HepG2 (cell line): Measurements from ENCODE around the gene BCL2L11. TPM values are rescaled to one million over a fixed set of nuclear protein-coding genes. Genes with fewer than 3 reads are reported as not detected.

Source experiments
- BHLHE40 ChIP-seq: IDR thresholded peaks from 2 replicates; pipeline ENCODE4 v1.6.1; 2011; ENCODE audit warnings: low read length, improper control_type of control experiment
- HES4 ChIP-seq: sonication (generic); formaldehyde crosslinking; IDR thresholded peaks from 2 replicates; pipeline ENCODE4 v1.9.0; 2021; ENCODE audit warnings: mild to moderate bottlenecking, missing genetic modification reagents, borderline replicate concordance
- HNF4G ChIP-seq, 2 experiments: sonication (generic) in 1 of 2; formaldehyde crosslinking in 1 of 2; IDR thresholded peaks; 2 replicates each; pipeline versions ENCODE4 v1.4.0 to v1.6.1; 2011 to 2020; ENCODE audit warnings: borderline replicate concordance in 2 of 2, low read depth in 2 of 2, mild to moderate bottlenecking in 2 of 2, low read length in 1 of 2, missing genetic modification reagents in 1 of 2, moderate library complexity in 1 of 2
- HNRNPL ChIP-seq: fragments of 200-400 bp; formaldehyde crosslinking; IDR thresholded peaks from 2 replicates; pipeline ENCODE4 v1.6.1; 2017; ENCODE audit warnings: mild to moderate bottlenecking, low read depth, low read length
- MBNL3 ChIP-seq: fragments of 250-450 bp; sonication (Bioruptor Pico); conservative IDR thresholded peaks from 2 replicates; pipeline ENCODE4 v1.8.0; 2022; ENCODE audit warnings: mild to moderate bottlenecking, inconsistent platforms
- NR2F1 ChIP-seq, 2 experiments: fragments of 450-650 bp in 1 of 2; formaldehyde crosslinking in 1 of 2; IDR thresholded peaks; 2 replicates each; pipeline versions ENCODE4 v1.5.0 to v1.6.1; 2016 to 2020; ENCODE audit warnings: mild to moderate bottlenecking in 1 of 2, missing compliant biosample characterization in 1 of 2, missing genetic modification reagents in 1 of 2, moderate library complexity in 1 of 2
- SALL1 ChIP-seq: sonication (generic); formaldehyde crosslinking; IDR thresholded peaks from 2 replicates; pipeline ENCODE4 v1.8.0; 2022; ENCODE audit warnings: mild to moderate bottlenecking, missing genetic modification reagents
- SRF ChIP-seq: IDR thresholded peaks from 2 replicates; pipeline ENCODE4 v1.6.1; 2011; ENCODE audit warnings: mild to moderate bottlenecking, low read depth, low read length, moderate library complexity
- SRSF9 ChIP-seq: fragments of 200-400 bp; formaldehyde crosslinking; IDR thresholded peaks from 2 replicates; pipeline ENCODE4 v1.6.1; 2018; ENCODE audit warnings: borderline replicate concordance, mild to moderate bottlenecking, low read depth, low read length; ENCODE audit not compliant: insufficient read depth, poor library complexity, severe bottlenecking
- TEAD3 ChIP-seq: optimal IDR thresholded peaks from 2 replicates; pipeline ENCODE3; 2016; ENCODE audit warnings: borderline replicate concordance
- YY1 ChIP-seq: IDR thresholded peaks from 2 replicates; pipeline ENCODE4 v1.6.1; 2011; ENCODE audit warnings: low read length, low read depth, moderate library complexity, mild to moderate bottlenecking; ENCODE audit not compliant: insufficient read depth, insufficient replicate concordance
- polyA plus RNA-seq, 8 experiments: library from polyadenylated mRNA; depleted of rRNA in 3 of 8; stranded (reverse) in 7 of 8; unstranded in 1 of 8; fragments of >200 nt; fragmentation: Illumina TruSeq in 4 of 8; extraction: Trizol in 4 of 8; gene quantifications; 2 replicates each; pipeline versions ENCODE4 v1.2.1 to v1.2.3, GENCODE V29; 2011 to 2016; ENCODE audit warnings: low read depth in 4 of 8, missing spikeins in 1 of 8, mixed read lengths in 1 of 8; ENCODE audit not compliant: insufficient read depth in 1 of 8
- total RNA-seq, 5 experiments: library from RNA; depleted of rRNA; stranded (reverse); fragments of >200 nt; fragmentation: Illumina TruSeq; extraction: Trizol; gene quantifications; 2 replicates each; pipeline ENCODE4 v1.2.3, GENCODE V29; 2016; ENCODE audit warnings: low read depth in 1 of 5
- TF ChIP-seq, protein P1 (sequence below), 2 experiments: IDR thresholded peaks; 2 replicates each; pipeline ENCODE4 v1.6.1; 2011 to 2012; ENCODE audit warnings: low read length in 2 of 2, borderline replicate concordance in 1 of 2, low read depth in 1 of 2, mild to moderate bottlenecking in 1 of 2, moderate library complexity in 1 of 2
- TF ChIP-seq, protein P2 (sequence below): sonication (generic); formaldehyde crosslinking; IDR thresholded peaks from 2 replicates; pipeline ENCODE4 v1.8.1; 2023; ENCODE audit warnings: mild to moderate bottlenecking, moderate library complexity, missing genetic modification reagents
- TF ChIP-seq, protein P3 (sequence below): sonication (generic); formaldehyde crosslinking; IDR thresholded peaks from 2 replicates; pipeline ENCODE4 v1.8.0; 2023; ENCODE audit warnings: mild to moderate bottlenecking, missing genetic modification reagents
- TF ChIP-seq, protein P4 (sequence below): IDR thresholded peaks from 2 replicates; pipeline ENCODE4 v1.4.0; 2020; ENCODE audit warnings: mild to moderate bottlenecking, missing genetic modification reagents
- TF ChIP-seq, protein P5 (sequence below): IDR thresholded peaks from 2 replicates; pipeline ENCODE4 v1.6.1; 2012; ENCODE audit warnings: inconsistent platforms

The BCL2L11 gene
- total and polyA plus RNA-seq, 2 of the 13 experiments (the other 11 are each of a cell fraction or from before 2014, with no cell fraction given): 6.1 to 9.7 TPM

DNA sequence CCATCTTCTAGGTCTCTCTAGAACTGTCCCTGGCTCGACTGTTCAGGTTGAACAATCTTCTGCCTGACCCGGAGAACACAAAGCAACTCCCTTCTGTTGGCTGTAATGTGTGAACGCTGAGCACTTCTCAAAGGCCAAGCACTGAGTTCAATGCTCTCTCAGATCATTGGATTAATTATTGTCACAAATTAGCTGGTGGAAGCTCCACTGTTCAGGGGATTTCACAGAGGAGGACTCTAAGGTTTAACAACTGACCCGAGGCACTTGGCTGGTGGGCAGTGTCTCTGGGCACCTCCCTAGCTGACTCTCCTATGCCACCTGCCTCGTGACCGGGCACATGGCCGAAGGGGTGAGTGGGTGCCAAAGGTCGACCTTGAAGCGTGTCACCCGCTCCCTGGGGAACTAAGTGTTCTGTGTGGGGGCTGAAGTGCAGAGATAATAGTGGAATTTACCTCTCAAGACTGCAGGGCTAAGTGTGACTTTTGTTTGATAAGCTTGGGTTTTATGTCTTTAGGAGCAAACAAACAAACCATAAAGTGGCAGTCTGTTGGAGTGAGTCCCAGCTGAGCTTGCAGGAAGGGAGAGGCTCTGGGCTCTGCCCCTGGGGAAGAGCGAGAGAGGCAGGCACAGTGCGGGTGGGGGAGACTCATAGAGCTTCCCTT, 64.8 kb downstream of the BCL2L11 start (continued):
- TF ChIP-seq SRF: no peak
- TF ChIP-seq BHLHE40: 0 out of 2 replicates have a peak, but pooled peaks have one; percentile 32
- no peak for TF ChIP-seq YY1
- TF ChIP-seq, protein P1, sequence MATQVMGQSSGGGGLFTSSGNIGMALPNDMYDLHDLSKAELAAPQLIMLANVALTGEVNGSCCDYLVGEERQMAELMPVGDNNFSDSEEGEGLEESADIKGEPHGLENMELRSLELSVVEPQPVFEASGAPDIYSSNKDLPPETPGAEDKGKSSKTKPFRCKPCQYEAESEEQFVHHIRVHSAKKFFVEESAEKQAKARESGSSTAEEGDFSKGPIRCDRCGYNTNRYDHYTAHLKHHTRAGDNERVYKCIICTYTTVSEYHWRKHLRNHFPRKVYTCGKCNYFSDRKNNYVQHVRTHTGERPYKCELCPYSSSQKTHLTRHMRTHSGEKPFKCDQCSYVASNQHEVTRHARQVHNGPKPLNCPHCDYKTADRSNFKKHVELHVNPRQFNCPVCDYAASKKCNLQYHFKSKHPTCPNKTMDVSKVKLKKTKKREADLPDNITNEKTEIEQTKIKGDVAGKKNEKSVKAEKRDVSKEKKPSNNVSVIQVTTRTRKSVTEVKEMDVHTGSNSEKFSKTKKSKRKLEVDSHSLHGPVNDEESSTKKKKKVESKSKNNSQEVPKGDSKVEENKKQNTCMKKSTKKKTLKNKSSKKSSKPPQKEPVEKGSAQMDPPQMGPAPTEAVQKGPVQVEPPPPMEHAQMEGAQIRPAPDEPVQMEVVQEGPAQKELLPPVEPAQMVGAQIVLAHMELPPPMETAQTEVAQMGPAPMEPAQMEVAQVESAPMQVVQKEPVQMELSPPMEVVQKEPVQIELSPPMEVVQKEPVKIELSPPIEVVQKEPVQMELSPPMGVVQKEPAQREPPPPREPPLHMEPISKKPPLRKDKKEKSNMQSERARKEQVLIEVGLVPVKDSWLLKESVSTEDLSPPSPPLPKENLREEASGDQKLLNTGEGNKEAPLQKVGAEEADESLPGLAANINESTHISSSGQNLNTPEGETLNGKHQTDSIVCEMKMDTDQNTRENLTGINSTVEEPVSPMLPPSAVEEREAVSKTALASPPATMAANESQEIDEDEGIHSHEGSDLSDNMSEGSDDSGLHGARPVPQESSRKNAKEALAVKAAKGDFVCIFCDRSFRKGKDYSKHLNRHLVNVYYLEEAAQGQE (IDR thresholded peaks at IDR 0.05; ENCODE audit: borderline replicate concordance in 1 of 2, low read depth in 1 of 2, low read length in 2 of 2): no peak
- no peak for TF ChIP-seq SRSF9
- TF ChIP-seq HES4: no peak
- TF ChIP-seq NR2F1 (CRISPR knock-in tag; IDR thresholded peaks at IDR 0.05): 0 out of 4 replicates have a peak, but pooled peaks of 1 of the 2 experiments have one; percentile 18
- TF ChIP-seq, protein P2, sequence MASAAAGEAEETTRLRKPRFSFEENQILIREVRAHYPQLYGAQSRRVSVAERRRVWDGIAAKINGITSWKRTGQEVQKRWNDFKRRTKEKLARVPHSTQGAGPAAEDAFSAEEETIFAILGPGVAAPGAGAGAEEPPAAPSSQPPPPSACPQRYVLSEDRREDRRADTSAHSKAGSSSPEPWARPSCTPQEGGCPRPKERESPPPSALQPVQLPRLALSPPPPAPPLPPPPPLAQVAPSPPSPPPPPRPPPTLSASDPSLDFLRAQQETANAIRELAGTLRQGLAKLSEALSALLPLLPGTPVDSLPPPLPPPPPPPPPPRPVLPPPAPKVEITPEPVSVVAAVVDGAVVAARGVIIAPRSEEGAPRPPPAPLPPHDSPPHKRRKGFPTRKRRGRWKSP (CRISPR knock-in tag): no peak
- TF ChIP-seq, protein P3, sequence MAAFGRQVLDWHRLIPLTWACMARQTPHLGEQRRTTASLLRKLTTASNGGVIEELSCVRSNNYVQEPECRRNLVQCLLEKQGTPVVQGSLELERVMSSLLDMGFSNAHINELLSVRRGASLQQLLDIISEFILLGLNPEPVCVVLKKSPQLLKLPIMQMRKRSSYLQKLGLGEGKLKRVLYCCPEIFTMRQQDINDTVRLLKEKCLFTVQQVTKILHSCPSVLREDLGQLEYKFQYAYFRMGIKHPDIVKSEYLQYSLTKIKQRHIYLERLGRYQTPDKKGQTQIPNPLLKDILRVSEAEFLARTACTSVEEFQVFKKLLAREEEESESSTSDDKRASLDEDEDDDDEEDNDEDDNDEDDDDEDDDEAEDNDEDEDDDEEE (CRISPR knock-in tag): no peak
- TF ChIP-seq HNF4G (IDR thresholded peaks at IDR 0.05; ENCODE audit: borderline replicate concordance, low read depth, low read length): 0 out of 2 replicates have a peak, but pooled peaks have one; percentile 25
- no peak for TF ChIP-seq HNF4G (CRISPR knock-in tag; IDR thresholded peaks at IDR 0.05; ENCODE audit: borderline replicate concordance, low read depth)
- TF ChIP-seq, protein P4, sequence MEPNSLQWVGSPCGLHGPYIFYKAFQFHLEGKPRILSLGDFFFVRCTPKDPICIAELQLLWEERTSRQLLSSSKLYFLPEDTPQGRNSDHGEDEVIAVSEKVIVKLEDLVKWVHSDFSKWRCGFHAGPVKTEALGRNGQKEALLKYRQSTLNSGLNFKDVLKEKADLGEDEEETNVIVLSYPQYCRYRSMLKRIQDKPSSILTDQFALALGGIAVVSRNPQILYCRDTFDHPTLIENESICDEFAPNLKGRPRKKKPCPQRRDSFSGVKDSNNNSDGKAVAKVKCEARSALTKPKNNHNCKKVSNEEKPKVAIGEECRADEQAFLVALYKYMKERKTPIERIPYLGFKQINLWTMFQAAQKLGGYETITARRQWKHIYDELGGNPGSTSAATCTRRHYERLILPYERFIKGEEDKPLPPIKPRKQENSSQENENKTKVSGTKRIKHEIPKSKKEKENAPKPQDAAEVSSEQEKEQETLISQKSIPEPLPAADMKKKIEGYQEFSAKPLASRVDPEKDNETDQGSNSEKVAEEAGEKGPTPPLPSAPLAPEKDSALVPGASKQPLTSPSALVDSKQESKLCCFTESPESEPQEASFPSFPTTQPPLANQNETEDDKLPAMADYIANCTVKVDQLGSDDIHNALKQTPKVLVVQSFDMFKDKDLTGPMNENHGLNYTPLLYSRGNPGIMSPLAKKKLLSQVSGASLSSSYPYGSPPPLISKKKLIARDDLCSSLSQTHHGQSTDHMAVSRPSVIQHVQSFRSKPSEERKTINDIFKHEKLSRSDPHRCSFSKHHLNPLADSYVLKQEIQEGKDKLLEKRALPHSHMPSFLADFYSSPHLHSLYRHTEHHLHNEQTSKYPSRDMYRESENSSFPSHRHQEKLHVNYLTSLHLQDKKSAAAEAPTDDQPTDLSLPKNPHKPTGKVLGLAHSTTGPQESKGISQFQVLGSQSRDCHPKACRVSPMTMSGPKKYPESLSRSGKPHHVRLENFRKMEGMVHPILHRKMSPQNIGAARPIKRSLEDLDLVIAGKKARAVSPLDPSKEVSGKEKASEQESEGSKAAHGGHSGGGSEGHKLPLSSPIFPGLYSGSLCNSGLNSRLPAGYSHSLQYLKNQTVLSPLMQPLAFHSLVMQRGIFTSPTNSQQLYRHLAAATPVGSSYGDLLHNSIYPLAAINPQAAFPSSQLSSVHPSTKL (CRISPR knock-in tag): 0 out of 2 replicates have a peak, but pooled peaks have one; percentile 16
- TF ChIP-seq TEAD3: peak; percentile 46
- peak; percentile 41; the same call in 1 of the 2 replicates for TF ChIP-seq SALL1 (CRISPR knock-in tag)
- TF ChIP-seq HNRNPL: peak; percentile 94
- TF ChIP-seq, protein P5, sequence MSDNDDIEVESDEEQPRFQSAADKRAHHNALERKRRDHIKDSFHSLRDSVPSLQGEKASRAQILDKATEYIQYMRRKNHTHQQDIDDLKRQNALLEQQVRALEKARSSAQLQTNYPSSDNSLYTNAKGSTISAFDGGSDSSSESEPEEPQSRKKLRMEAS: peak; percentile 74
- no peak for TF ChIP-seq MBNL3 (CRISPR knock-in tag)
